GM18873 (cell line): Measurements from ENCODE around the gene ASL.
"Not testable (repeated sequence)": the region's sequence is repeated elsewhere in the genome, so short reads cannot be mapped to it uniquely, and the experiment has no call there.

Source experiments
- ATAC-seq: cut with Tn5 transposase; IDR thresholded peaks from one replicate; pipeline ENCODE4 v1.9.1; 2021; ENCODE audit warnings: mild to moderate bottlenecking, moderate library complexity, moderate number of reproducible peaks; ENCODE audit not compliant: unreplicated experiment, low FRiP score

The ASL gene

GRCh38 chr7:66072208-66072607, 3.4 kb upstream of the ASL start:
- not testable (repeated sequence) for ATAC-seq

GRCh38 chr7:66076462-66077329, 1.1 kb downstream of the ASL start:
- ATAC-seq = no peak

GRCh38 chr7:66078067-66078466, 2.4 kb downstream of the ASL start:
- no peak for ATAC-seq

- no peak for ATAC-seq
These were observed 6.5 kb downstream of the ASL start for GRCh38 chr7:66082083-66082482.

- no peak for ATAC-seq
These were observed 7.3 kb downstream of the ASL start for GRCh38 chr7:66082886-66083415.

- ATAC-seq = no peak
These were observed 8.1 kb downstream of the ASL start for GRCh38 chr7:66083677-66084076.

- ATAC-seq = no peak
These were observed 13.5 kb downstream of the ASL start for GRCh38 chr7:66088861-66089838.

- ATAC-seq = no peak
These were observed 17.0 kb downstream of the ASL start for GRCh38 chr7:66092654-66093053.

- ATAC-seq = no peak
These were observed 19.4 kb downstream of the ASL start for GRCh38 chr7:66095010-66095409.

- no peak for ATAC-seq
These were observed 23.6 kb downstream of the ASL start for GRCh38 chr7:66099232-66099550.

- peak; percentile 72 for ATAC-seq
These were observed 24.2 kb downstream of the ASL start for GRCh38 chr7:66099551-66100407.

GRCh38 chr7:66100408-66101050, 24.9 kb downstream of the ASL start:
- no peak for ATAC-seq

- not testable (repeated sequence) for ATAC-seq
These were observed 26.5 kb downstream of the ASL start for GRCh38 chr7:66102168-66102567.

- not testable (repeated sequence) for ATAC-seq
These were observed 28.4 kb downstream of the ASL start for GRCh38 chr7:66103994-66104393.

GRCh38 chr7:66105263-66105748, 29.7 kb downstream of the ASL start:
- ATAC-seq = peak; percentile 55

GRCh38 chr7:66108410-66108809, 32.8 kb downstream of the ASL start:
- ATAC-seq = not testable (repeated sequence)

- no peak for ATAC-seq
These were observed 35.2 kb downstream of the ASL start for GRCh38 chr7:66110856-66111255.

- ATAC-seq = peak; percentile 83
These were observed 39.4 kb downstream of the ASL start, which contains the start of gene CRCP for GRCh38 chr7:66114743-66115649. TSS of gene CRCP (plus strand) at chr7:66114847. CDS start at chr7:66114963, 116 bp downstream.
